H9 (cell line): Measurements from ENCODE around the gene ANKRD44. TPM values are rescaled to one million over a fixed set of nuclear protein-coding genes. Genes with fewer than 3 reads are reported as not detected.

ENCODE experiments used
- DNase-seq: peaks from one replicate; pipeline ENCODE4 v3.0.0-alpha.2; 2017
- H2AFZ ChIP-seq: one replicate; pipeline ENCODE4 v1.6.1; 2013; ENCODE audit warnings: mild to moderate bottlenecking, low read length, control low read depth, moderate library complexity
- H2AK5ac ChIP-seq: 2 replicates; pipeline ENCODE4 v1.6.1; 2013; ENCODE audit warnings: low read length, control low read depth, mixed read lengths; ENCODE audit not compliant: insufficient read length
- H2BK120ac ChIP-seq: one replicate; pipeline ENCODE4 v1.6.1; 2013; ENCODE audit warnings: low read depth, mild to moderate bottlenecking, low read length, control low read depth, inconsistent platforms; ENCODE audit not compliant: poor library complexity, severe bottlenecking
- H2BK12ac ChIP-seq: 2 replicates; pipeline ENCODE4 v1.6.1; 2013; ENCODE audit warnings: low read length, control low read depth, mixed read lengths, low read depth; ENCODE audit not compliant: insufficient read length
- H2BK15ac ChIP-seq: 2 replicates; pipeline ENCODE4 v1.6.1; 2013; ENCODE audit warnings: low read depth, low read length, control low read depth
- H2BK20ac ChIP-seq: one replicate; pipeline ENCODE4 v1.6.1; 2013; ENCODE audit warnings: low read depth, mild to moderate bottlenecking, low read length, control low read depth, inconsistent platforms; ENCODE audit not compliant: poor library complexity, severe bottlenecking
- H2BK5ac ChIP-seq: 2 replicates; pipeline ENCODE4 v1.6.1; 2013; ENCODE audit warnings: low read length, control low read depth, mixed read lengths; ENCODE audit not compliant: insufficient read length
- H3K14ac ChIP-seq: 2 replicates; pipeline ENCODE4 v1.6.1; 2013; ENCODE audit warnings: low read length, control low read depth; ENCODE audit not compliant: insufficient read depth
- H3K18ac ChIP-seq: 2 replicates; pipeline ENCODE4 v1.6.1; 2013; ENCODE audit warnings: low read depth, mild to moderate bottlenecking, mixed read lengths, low read length, control low read depth; ENCODE audit not compliant: insufficient read length
- H3K23ac ChIP-seq: 2 replicates; pipeline ENCODE4 v1.6.1; 2013; ENCODE audit warnings: low read length, control low read depth, mixed read lengths, low read depth; ENCODE audit not compliant: insufficient read length
- H3K23me2 ChIP-seq: 2 replicates; pipeline ENCODE4 v1.6.1; 2013; ENCODE audit warnings: low read depth, mild to moderate bottlenecking, mixed read lengths, low read length, control low read depth; ENCODE audit not compliant: insufficient read length, poor library complexity, severe bottlenecking
- H3K27ac ChIP-seq: 2 replicates; pipeline ENCODE4 v1.5.1; 2013; ENCODE audit warnings: low read length, control low read depth, mixed read lengths, low read depth; ENCODE audit not compliant: insufficient read length
- H3K27me3 ChIP-seq: 2 replicates; pipeline ENCODE4 v1.6.1; 2013; ENCODE audit warnings: low read length, control low read depth, inconsistent platforms; ENCODE audit not compliant: insufficient read depth
- H3K4ac ChIP-seq: 2 replicates; pipeline ENCODE4 v1.6.1; 2013; ENCODE audit warnings: low read depth, mild to moderate bottlenecking, control low read depth, inconsistent platforms, low read length, moderate library complexity
- H3K4me1 ChIP-seq: 2 replicates; pipeline ENCODE4 v1.6.1; 2013; ENCODE audit warnings: low read length, control low read depth, inconsistent platforms; ENCODE audit not compliant: insufficient read depth
- H3K4me2 ChIP-seq: 2 replicates; pipeline ENCODE4 v1.6.1; 2013; ENCODE audit warnings: low read length, control low read depth, mixed read lengths; ENCODE audit not compliant: insufficient read length, insufficient read depth
- H3K56ac ChIP-seq: 2 replicates; pipeline ENCODE4 v1.6.1; 2013; ENCODE audit warnings: low read depth, mild to moderate bottlenecking, mixed read lengths, low read length, control low read depth; ENCODE audit not compliant: insufficient read length
- H3K79me1 ChIP-seq: 2 replicates; pipeline ENCODE4 v1.6.1; 2013; ENCODE audit warnings: low read depth, mild to moderate bottlenecking, moderate library complexity, low read length, control low read depth, inconsistent platforms; ENCODE audit not compliant: insufficient read depth, poor library complexity, severe bottlenecking
- H3K79me2 ChIP-seq: 2 replicates; pipeline ENCODE4 v1.6.1; 2013; ENCODE audit warnings: low read length, control low read depth, inconsistent platforms; ENCODE audit not compliant: insufficient read depth
- H3K9ac ChIP-seq: 2 replicates; pipeline ENCODE4 v1.6.1; 2013; ENCODE audit warnings: low read length, control low read depth, mixed read lengths; ENCODE audit not compliant: insufficient read length; ENCODE audit errors: extremely low read depth
- H3K9me3 ChIP-seq: one replicate; pipeline ENCODE4 v1.6.1; 2013; ENCODE audit warnings: low read depth, low read length, inconsistent platforms; ENCODE audit not compliant: control insufficient read depth
- H3T11ph ChIP-seq: one replicate; pipeline ENCODE4 v1.6.1; 2013; ENCODE audit warnings: mild to moderate bottlenecking, low read length, control low read depth, inconsistent platforms
- H4K20me1 ChIP-seq: one replicate; pipeline ENCODE4 v1.6.1; 2013; ENCODE audit not compliant: control insufficient read depth, insufficient read length, insufficient read depth
- H4K5ac ChIP-seq: 2 replicates; pipeline ENCODE4 v1.6.1; 2013; ENCODE audit warnings: low read depth, mild to moderate bottlenecking, mixed read lengths, low read length, control low read depth; ENCODE audit not compliant: insufficient read length
- H4K8ac ChIP-seq: replicated peaks from 2 replicates; pipeline ENCODE4 v1.6.1; 2013; ENCODE audit warnings: low read length, control low read depth, mixed read lengths, low read depth; ENCODE audit not compliant: insufficient read length
- H4K91ac ChIP-seq: 2 replicates; pipeline ENCODE4 v1.6.1; 2013; ENCODE audit warnings: low read depth, mild to moderate bottlenecking, moderate library complexity, mixed read lengths, low read length, control low read depth; ENCODE audit not compliant: insufficient read length
- H3K27ac Mint-ChIP-seq, 3 experiments: 2 replicates in 2 of 3; 3 replicates in 1 of 3; pipeline ENCODE4 v1.8.0; 2020 to 2021; ENCODE audit warnings: mixed read lengths in 3 of 3, mild to moderate bottlenecking in 1 of 3, moderate library complexity in 1 of 3
- H3K27me3 Mint-ChIP-seq: 2 replicates; pipeline ENCODE4 v1.8.0; 2021; ENCODE audit warnings: low read depth, mild to moderate bottlenecking, moderate library complexity, mixed read lengths
- H3K36me3 Mint-ChIP-seq, 3 experiments: 2 replicates in 2 of 3; 3 replicates in 1 of 3; pipeline ENCODE4 v1.8.0; 2020 to 2021; ENCODE audit warnings: low read depth in 3 of 3, mixed read lengths in 3 of 3; ENCODE audit not compliant: insufficient read depth in 1 of 3
- H3K4me1 Mint-ChIP-seq, 2 experiments: 2 replicates each; pipeline ENCODE4 v1.8.0; 2020; ENCODE audit warnings: mixed read lengths in 2 of 2
- H3K4me3 Mint-ChIP-seq, 2 experiments: 2 replicates in 1 of 2; 3 replicates in 1 of 2; pipeline ENCODE4 v1.8.0; 2020 to 2021; ENCODE audit warnings: mild to moderate bottlenecking in 2 of 2, mixed read lengths in 2 of 2, moderate library complexity in 1 of 2
- H3K9me3 Mint-ChIP-seq, 2 experiments: 2 replicates in 1 of 2; 3 replicates in 1 of 2; pipeline ENCODE4 v1.8.0; 2020; ENCODE audit warnings: mild to moderate bottlenecking in 2 of 2, mixed read lengths in 2 of 2, moderate library complexity in 1 of 2
- CTCF ChIP-seq: fragments of 200-600 bp; sonication (generic); conservative IDR thresholded peaks from 3 replicates; pipeline ENCODE4 v1.8.0; 2021; ENCODE audit warnings: antibody characterized with exemption, mild to moderate bottlenecking
- WGBS: extraction: QIAGEN DNeasy Blood & Tissue Kit; methylation state at CpG from one replicate; pipeline ENCODE4 v1.1.7; 2013; ENCODE audit warnings: missing lambda C conversion rate, low lambda C conversion rate, mixed read lengths; ENCODE audit not compliant: insufficient read length; ENCODE audit errors: extremely low coverage; 5-methylcytosine and 5-hydroxymethylcytosine counted together
- total RNA-seq: library from RNA; stranded (reverse); gene quantifications from 2 replicates; pipeline ENCODE4 v1.2.1, GENCODE V29; 2021

The ANKRD44 gene
- total RNA-seq, 1 experiment from 2014 or later: 1.9 TPM

GRCh38 chr2:197256547-197257170, 53.9 kb downstream of the ANKRD44 start:
- H3K27me3 Mint-ChIP-seq: no peaks in the 10 kb centered on the region; the same call in 1 of the 2 replicates
- H3K4me1 Mint-ChIP-seq: peaks cover 7 to 9% of the 10 kb centered on the region in 2 experiments
- H3K9me3 Mint-ChIP-seq: peaks cover 0 to 2% of the 10 kb centered on the region in 2 experiments; a peak in 1 of 5 replicates
- no peaks in the 10 kb centered on the region for H3K9me3 ChIP-seq
- no peak overlapping the region for H2BK15ac ChIP-seq
- H3K27ac ChIP-seq: no peak overlapping the region
- no peak overlapping the region for H3K18ac ChIP-seq
- H3K4me3 Mint-ChIP-seq: no peak overlapping the region
- H3K9ac ChIP-seq: no peak overlapping the region
- no peak overlapping the region for H3K4ac ChIP-seq
- no peaks in the 10 kb centered on the region for H3K36me3 Mint-ChIP-seq
- no peak overlapping the region for H3T11ph ChIP-seq
- no peak overlapping the region for H4K5ac ChIP-seq
- no peaks in the 10 kb centered on the region for H3K79me2 ChIP-seq
- H2BK120ac ChIP-seq: no peak overlapping the region
- H4K20me1 ChIP-seq: no peaks in the 10 kb centered on the region
- DNase-seq: no peak
- no peaks in the 10 kb centered on the region for H3K79me1 ChIP-seq
- H3K23ac ChIP-seq: no peak overlapping the region
- H3K23me2 ChIP-seq: no peaks in the 10 kb centered on the region
- no peaks in the 10 kb centered on the region for H3K4me1 ChIP-seq
- H2BK20ac ChIP-seq: no peak overlapping the region
- H4K91ac ChIP-seq: no peak overlapping the region
- no peak overlapping the region for H4K8ac ChIP-seq
- H3K14ac ChIP-seq: no peak overlapping the region
- TF ChIP-seq CTCF: no peak
- WGBS: no CpG with 5 or more reads among the region's 2 CpGs
- no peak overlapping the region for H2AFZ ChIP-seq
- no peak overlapping the region for H2BK5ac ChIP-seq
- H3K27me3 ChIP-seq: no peaks in the 10 kb centered on the region
- H2BK12ac ChIP-seq: no peak overlapping the region
- H3K56ac ChIP-seq: no peak overlapping the region
- no peak overlapping the region for H2AK5ac ChIP-seq
- H3K27ac Mint-ChIP-seq: no peak overlapping the region; a peak in 1 of 7 replicates
- no peak overlapping the region for H3K4me2 ChIP-seq
